Jurkat, Clone E6-1 (cell line): ENCODE data around the gene PIAS4.

Experiments used
- DNase-seq: peaks from one replicate; pipeline ENCODE4 v3.0.0-alpha.2; 2011; ENCODE audit warnings: low read depth, low spot score
- H3K4me3 ChIP-seq: 2 replicates; pipeline ENCODE4 v1.5.1; 2011; ENCODE audit warnings: mild to moderate bottlenecking, low read length, control low read depth, moderate library complexity

The PIAS4 gene

DNA sequence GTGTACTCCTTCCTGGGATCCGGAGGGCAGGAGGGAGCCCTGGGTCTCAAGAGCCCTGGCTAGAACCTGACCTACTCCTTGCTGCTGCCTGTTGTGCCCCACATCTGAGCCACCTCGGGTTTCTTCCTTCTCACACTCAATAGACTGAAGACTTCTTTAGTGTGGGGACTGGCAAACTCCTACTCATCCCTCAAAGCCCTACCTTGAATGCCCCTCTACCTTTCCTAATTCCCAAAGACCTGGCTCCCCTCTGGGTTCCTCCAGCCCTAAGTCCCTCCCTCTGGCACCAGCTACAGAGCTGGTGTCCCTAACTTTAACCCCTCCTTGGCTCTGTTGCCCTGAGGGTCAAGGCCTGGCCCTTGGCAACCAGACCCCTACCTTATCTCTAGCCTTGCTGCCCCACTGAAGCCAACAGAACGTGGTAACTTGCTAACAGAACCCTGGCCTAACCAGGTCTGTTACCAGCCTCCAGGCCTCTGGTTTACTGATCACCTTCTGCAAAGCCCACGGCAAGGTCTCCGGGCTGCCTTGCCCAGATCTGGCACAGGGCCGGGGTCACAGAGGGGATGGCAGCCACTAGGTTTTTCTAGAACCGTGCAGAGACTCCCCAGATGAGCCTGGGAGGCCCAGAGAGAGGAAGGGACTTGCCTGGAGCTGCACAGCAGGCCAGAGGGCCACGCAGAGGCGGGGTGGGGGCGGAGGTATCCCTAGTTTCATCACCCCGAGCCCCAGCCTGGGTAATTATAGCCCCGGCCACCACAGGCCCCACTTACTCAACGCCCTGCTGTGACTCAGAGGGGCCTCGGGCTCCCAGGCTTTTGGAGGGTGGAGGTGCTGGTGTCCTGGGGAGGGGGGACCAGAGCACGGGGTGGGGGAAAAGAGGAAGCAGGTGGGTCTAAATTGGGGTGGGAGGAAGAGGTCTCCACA lies 43.9 kb downstream of the PIAS4 start:
- no peak for DNase-seq
- no peak overlapping the region for H3K4me3 ChIP-seq

DNA sequence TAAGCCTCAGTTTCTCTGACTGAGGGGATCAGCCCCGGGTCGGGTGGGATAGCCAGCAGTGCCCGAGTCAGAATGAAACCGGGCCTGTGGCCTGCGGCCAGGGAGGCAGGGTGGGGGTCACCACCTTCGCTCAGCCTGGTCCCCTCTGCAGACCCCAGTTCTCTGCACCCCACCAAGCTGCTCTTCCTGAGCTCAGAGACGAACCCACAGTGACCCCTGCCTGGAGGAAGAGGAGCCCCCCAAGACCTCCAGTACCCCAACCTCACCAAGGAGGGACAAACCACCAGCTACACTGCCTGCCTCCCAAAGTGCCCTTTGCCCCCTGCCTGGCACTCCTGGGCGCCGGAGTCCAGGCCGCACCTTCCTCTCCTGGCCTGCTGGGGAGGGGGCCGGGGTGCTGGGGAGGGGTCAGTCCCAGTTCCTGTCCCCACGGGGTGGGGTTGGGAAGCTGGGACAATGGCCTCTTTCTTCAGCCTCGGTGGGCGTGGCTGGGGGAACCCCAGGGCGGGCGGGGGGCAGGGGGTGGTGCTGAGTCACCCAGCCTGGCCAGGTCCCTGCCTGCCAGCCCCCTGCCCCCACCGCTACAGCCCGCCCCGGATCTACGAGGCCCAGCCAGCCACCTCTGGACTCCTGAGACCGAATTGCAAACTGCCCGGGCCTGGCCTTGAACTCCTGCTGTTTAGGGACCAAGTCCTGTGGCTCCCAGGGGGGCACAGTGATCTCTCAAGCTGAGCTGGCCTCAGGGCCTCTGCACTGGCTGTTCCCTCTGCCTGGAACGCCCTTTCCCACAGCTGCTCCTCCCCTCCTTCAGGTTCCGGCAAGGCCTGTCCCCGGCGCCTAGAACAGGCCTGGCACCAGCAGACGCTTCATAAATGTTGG lies 44.8 kb downstream of the PIAS4 start:
- no peak overlapping the region for H3K4me3 ChIP-seq
- DNase-seq: no peak

DNA sequence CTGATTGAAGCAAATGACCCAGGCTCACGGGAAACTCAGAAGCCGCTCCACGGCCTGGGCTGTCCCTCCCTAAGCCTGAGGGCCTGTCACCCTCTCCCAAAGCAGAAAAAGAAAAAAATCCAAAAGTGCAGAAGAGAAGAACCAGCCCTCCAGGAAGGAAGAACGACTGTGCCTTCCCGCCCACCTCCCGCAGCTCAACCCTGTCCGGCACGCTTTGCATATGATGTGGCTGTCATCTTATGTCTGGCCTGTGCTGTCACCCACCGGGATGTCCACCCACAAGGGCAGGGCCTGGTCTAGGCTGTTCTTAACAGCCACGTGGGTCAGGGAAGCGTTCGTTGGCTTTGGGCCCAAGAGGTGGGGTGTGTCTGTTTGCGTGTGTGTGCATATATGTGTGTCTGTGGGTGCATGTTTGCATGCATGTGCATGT lies 45.5 kb downstream of the PIAS4 start:
- no peak for DNase-seq
- no peak overlapping the region for H3K4me3 ChIP-seq

DNA sequence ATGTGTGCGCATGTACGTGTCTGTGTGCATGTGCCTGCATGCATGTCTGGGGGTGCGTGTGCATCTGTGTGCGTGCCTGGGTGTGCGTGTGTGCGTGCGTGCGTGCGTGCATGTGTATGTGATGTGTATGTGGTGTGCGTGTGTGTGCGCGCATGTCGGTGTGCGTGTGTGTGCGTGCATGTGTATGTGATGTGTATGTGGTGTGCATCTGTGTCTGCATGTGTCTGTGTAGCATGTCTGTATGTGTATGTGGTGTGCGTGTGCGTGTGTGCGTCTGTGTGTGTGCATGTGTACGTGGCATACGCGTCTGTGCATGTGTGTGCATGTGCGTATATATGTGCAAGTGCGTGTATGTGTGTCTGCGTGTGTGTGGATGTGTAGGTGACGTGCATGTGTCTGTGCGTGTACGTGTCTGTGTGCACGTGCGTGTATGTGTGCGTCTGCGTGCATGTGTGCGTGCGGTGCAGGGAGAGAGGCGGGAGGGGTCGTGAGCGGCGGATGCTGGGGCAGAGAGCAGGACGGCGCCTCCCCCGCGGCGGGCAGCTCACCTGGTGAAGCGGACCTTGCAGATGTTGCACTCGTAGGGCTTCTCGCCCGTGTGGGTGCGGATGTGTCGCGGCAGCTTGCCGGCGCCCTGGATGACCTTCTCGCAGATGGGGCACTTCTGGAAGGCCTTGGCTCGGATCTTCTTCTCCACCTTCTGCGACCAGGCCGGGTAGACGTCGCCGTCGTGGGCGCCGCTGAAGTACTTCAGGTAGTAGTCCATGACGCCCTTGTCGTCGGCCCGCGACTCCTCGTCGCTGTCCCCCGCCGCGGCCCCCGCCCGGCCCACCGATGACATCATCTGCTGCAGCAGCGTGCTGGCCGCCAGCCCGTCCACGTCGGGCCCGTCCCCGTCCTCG lies 46.1 kb downstream of the PIAS4 start:
- no peak overlapping the region for H3K4me3 ChIP-seq
- no peak for DNase-seq

DNA sequence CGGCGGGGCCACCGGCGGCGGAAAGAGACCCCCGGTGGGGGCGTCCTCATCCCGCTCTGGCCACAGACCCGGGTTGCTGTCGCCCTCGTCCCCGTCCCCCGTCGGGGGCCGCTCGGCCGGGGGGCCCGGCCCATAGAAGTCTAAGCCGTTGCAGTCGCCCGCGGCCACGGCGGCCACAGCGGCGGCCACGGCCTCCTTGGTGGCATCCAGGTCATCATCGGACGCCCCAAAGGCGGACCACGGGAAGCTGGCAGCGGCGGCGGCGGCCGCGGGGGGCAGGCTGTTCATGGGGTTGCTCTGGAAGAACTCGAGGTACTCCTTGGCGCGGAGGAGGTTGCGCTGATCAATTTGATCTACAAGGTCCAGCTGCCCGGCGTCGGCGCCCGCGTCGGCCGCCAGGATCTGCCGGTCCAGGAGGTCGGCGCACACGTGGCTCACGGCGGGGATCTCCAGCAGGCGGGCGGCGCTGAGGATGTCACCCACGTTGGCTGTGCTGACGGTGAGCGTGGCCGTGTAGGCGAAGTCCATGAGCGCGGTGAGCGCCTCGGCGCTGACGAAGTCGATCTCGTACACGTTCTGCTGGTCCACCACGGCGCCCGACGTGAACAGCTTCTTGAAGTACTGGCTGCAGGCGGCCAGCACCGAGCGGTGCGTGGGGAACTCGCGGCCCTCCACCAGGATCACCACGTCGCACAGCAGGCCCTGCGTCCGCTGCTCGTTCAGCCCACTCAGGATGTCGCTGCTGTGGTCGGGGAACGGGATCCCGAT lies 47.1 kb downstream of the PIAS4 start:
- H3K4me3 ChIP-seq: no peak overlapping the region
- DNase-seq: no peak

DNA sequence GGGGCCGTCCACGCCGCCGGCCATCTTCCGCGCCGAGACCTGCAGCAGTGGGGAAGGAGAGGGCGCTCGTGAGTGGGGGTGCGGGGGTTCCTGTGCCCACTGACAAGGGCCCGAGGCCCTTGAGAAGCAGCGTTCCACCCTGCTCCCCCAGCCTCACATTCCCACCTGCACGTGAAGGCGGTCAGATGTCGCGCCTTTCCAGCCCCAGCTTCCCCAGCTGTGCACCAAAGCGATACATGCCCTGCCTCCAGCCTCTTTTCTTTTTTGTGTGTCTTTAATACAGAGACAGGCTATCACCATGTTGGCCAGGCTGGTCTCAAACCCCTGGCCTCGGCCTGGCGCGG lies 47.6 kb downstream of the PIAS4 start:
- no peak overlapping the region for H3K4me3 ChIP-seq
- no peak for DNase-seq

DNA sequence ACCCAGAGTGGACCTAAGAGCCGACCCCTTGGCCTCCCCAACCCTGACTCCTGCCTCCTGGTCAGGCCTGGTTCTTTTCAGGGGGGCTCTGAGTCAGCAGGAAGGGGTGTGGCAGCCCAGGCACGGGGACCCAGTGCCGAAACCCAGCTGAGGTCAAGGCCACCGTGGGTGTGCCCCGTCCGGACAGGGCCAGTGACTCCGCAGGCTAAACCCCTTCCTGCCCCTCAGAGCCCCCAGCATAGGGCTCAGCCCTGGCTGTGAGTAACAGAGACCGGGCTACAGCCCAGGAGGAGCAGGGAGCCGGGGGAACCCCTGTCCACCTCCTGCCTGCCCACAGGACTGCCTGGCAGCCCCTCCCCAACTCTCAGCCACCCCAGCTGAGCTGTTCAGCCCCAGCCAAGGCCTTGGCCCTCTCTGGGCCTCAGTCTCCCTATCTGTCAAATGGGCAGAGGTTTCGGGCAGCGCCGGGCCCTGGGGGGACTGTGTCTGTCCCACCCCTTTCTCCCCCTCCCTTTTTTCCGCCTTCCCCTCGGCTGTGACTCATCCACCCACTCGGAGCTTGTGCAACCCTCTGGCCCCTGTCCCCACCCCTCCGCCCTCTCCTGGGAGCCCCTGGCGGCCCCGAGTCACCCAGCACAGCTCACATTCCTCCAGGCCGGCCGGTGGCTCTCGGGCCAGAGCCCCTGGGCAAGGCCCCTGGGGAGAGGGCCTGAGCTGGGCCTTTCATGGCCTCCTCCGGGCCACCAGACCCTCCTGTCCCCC lies 50.6 kb downstream of the PIAS4 start:
- DNase-seq: no peak
- H3K4me3 ChIP-seq: no peak overlapping the region

DNA sequence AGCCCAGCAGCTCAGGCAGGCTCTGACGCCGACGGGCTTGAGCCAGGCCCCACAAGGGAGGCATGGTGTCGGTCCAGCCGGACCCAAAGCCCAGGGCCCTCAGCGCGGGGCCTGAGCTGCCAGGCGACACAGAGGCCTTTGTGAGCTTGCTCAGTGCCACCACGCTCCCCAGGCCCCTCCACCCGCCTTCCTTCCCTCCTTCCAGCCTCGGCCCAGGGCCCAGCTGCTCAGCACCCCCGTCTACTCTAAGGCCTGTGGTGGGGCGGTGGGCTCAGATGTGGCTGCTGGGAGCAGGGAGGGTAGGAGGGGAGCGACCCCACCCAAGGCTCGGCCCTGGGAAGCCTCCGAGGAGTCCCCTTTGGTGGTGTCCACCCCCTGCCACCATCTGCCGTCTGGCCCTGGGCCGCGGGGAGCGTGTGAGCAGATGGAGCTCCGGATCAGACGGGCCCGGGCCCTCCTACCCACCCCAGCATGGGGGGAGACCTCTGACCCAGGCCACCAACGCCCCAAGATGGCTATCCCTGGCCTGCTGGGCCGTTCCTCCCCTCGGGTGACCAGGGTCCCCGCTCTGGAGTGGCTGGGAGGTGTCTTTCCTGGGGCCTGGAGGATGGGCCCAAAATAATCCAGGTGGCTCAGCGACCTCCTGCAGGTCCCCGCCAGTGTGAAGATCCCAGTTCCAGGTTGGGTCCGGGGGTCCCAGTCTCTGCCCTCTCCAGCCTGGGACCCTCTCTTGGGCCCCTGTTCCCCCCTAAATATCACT lies 51.3 kb downstream of the PIAS4 start:
- no peak for DNase-seq
- no peak overlapping the region for H3K4me3 ChIP-seq

DNA sequence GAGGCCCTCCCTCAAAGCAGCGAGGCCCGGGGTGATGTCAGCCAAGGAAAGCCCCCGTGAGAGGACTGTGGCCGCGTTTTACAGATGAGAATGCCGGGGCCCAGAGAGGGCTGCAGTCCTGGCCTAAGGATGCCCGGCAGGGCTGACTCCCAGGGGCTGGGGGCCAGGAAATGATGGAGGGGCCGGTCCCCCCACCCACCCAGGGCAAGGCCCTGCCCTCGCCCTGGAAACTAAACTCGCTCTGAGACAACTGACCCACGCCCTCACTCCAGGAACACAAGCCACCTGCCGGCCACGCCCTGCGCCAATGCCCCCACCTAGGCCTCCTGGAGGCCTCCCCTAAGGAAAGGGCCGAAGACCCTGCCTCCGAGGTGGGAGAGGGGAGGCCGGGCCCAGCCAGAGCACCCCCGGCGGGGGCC lies 51.9 kb downstream of the PIAS4 start:
- DNase-seq: no peak
- H3K4me3 ChIP-seq: no peak overlapping the region

DNA sequence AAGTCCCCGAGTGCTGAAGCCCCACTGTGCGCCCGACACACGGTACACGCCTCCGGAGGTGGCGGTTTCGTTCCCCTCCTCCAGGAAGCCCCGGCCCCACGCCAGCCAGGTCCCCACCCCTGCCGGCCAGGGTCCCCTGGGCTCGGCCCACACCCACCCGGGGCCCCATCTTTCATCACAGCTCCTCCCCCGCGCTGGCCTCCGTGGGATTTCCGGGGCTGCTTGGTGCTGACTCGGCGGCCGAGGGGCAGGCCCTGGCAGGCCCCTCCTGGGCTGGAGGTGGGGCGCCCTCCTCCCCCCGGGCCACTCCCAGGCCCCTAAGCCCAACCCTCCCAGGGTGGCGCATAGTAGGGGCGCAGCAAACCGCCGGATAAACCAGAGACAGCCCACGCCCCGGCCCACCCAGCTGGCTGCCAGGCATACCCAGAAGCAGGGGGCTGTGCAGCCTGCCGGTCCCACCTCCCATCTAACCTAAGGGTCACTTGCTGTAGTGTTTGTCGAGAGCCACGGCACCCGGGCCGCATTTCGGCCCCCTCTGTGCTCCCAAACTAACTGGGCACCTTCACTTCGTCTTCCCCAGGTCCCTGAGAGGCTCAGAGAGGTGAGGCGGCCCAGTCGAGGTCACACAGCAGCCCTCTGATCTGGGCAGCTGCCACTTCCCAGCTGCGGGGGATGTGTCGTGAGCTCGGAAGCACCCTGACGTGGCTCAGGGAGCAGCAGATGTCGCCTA lies 52.5 kb downstream of the PIAS4 start:
- no peak overlapping the region for H3K4me3 ChIP-seq
- DNase-seq: no peak

DNA sequence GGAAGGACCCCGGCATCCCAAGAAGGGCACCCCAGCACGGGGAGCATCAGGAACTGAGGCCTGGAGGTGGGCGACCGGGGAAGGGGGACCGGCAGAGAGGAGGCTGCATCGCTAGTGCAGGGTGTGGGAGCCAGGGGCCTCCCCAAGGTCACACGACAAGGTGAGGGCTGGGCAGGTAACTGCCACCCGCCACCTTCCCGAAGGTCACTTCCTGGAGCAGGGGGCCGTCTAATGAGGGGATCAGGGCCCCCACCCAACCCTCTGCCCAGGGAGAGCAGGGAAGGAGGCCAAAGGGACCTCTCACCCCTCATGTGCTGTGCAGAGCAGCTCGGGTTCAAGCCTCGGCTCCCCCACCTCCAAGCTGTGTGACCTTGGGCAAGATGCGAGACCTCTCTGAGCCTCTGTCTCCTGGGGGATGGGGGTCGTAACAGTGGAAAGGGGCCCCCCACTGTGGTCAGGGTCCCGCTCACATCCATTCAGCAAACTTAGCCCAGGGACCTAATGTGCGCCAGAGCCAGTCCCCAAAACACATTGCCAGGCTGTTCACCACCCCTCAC lies 53.2 kb downstream of the PIAS4 start:
- no peak overlapping the region for H3K4me3 ChIP-seq
- no peak for DNase-seq

DNA sequence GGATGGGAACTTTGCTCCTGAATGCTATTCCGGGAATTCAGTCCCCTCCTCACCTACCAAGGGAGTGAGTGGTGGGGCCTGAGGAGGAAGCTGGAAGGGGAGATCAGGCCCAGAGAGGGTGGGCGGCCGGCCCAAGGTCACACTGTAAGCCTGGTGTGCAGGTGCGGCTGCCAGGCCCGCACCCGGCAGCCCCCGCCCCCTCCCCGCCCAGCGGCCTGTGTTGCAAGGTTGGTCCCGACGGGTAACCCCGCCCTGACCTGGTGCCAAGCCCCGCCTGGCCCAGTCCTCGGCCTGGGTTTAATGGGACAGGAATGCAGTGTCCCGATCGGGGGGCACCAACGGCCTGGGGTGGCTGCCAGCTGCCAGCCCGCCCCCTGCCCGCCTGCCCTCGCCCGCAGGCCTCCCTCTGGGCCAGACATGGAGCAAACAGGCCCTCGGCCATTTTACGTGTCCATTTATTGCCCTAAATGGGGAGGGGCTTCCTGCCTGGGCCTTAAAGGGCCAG lies 53.7 kb downstream of the PIAS4 start:
- H3K4me3 ChIP-seq: no peak overlapping the region
- DNase-seq: no peak

DNA sequence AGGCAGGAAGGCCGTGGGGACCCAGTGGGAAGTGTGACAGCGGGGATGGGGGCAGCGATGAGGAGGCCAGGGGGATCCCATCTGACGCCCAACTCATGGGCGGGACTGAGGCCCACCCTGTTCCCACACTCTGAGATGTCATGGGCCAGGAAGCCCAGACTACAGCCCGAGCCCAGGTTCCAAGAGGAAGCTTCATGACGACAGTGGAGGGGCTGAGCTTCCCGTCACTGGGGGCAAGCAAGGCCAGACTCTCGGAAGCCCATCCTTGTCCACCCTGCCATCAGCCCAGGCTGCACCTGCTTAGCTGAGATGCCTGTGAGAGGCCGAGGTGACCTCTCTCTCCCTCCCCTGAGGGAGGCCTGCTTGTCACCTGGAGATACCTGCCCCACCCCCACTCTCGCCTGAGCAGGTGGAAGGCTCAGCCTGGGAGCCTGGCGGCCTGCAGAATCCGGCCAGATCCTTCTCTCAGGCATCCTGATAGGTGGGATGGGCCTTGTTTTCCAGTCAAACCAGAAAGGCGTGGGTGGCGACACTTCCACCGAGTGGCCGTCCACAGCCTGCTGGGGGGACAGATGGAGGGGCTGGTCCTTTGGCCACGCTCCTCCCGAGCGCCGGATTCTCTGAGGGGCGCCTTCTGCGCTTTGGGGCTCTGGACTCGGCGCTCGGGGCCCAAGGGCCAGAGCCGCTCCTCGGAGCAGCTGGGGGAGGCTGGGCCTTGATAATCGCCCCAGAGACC lies 54.3 kb downstream of the PIAS4 start:
- DNase-seq: no peak
- no peak overlapping the region for H3K4me3 ChIP-seq

DNA sequence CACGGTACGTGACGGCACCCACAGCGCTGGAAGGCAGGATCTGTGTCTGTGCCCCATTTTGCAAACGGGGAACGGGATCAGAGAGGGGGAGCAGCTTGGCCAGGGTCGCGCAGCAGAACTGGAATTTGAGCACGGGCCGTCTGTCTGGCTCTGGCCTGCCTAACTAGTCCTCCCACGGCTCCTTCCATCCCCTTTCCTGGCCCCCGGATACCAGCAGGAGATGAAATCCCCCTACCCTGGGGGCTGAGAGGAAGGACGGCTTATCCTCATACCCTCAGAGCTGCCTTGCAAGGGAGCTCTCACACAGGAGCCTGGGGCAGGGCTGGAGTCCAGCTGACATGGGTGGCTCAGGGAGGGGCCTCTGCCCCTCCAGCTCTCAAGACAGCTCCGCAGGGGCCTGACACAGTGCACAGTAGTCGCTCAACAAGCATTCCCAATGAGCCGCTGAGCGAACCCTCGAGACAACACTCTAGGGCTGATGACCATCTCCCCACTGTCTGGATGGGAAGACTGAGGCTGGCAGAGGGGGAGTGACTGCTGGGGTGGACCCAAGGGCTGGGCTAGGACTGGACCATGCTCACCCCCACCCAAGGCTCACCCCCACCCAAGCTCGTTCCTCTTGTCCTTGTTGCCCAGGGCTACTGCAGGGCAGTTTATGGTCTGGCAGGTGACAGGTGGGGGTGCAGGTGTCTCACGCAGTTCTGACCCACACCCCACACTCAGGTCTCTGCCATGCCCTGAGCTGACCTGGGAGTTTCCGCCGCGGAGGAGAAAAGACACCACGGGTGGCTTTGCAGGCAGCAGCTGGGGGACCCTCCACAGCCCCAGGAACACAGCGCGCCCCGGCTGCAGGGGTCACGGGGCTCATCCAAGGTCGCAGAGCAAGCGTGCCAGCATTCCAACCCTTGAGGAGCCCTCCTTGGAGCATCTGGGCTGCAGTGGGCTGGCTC lies 55.2 kb downstream of the PIAS4 start:
- no peak for DNase-seq
- no peak overlapping the region for H3K4me3 ChIP-seq
